ENCODE data around the gene NKAIN2. TPM values are rescaled to one million over a fixed set of nuclear protein-coding genes. Genes with fewer than 3 reads are reported as not detected.

The NKAIN2 gene
- total RNA-seq, 1 donor from 2014 or later: 109 TPM

DNA sequence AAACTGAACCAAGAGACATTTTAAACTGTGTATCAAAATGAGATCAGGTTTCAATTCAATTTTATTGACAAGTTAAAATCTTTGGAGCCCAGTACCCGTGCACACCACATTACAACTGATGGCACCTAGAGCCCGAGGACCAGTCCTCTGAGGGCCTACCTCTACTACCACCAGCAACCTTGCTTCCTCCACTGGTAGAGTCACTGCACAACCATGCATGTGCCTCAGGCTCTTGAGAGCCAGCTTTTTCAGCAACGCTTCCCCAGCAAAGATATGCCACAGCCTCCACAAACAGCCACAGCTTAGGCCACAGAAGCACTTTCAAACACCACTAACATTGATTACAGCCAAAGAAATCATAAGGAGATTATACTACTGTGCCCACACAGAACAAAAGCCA, 830.0 kb downstream of the NKAIN2 start:
- no peak for DNase-seq (ENCODE audit: low spot score in 2 of 2)
- FAIRE-seq: no peak

DNA sequence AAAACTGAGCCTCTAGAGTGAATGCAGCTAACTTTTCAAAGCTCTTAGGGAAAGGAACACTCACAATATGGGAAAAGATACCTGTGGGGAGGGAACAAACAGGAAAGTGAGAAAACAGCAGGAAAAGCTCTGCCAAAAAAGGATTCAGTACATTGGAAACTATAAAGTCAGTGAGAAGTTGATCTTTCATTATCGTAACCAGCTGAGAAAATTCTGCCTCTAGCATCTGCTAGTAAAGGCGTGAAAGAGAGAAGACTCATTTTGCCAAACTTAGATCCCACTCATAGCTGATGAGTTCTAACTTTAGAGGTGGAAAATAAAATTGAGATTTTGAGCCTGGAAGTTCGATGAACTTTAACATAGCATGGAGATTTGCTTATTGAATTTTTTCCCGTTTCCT, 836.8 kb downstream of the NKAIN2 start:
- DNase-seq (ENCODE audit: low spot score in 2 of 2) (no peak), FAIRE-seq (no peak)

DNA sequence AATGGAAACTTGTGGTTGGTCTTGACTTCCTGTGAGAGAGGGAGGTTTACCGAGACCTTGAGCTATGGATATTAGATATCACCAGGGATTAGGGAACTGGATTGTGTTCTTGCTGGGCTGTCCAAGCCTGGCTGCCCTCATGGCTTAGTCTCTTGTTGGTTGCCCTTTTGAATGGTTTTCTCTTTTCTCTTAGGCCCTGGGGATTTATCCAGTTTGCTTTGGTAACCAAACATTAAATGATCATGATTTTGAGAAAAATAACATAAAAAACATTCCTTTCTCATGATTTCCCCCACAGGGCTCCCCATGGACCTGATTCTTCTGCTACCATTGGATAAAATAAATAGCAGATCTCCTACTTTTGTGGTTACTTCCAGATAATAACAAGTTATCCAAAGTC, 852.2 kb downstream of the NKAIN2 start:
- no peak for DNase-seq (ENCODE audit: low spot score in 2 of 2)
- no peak for FAIRE-seq

DNA sequence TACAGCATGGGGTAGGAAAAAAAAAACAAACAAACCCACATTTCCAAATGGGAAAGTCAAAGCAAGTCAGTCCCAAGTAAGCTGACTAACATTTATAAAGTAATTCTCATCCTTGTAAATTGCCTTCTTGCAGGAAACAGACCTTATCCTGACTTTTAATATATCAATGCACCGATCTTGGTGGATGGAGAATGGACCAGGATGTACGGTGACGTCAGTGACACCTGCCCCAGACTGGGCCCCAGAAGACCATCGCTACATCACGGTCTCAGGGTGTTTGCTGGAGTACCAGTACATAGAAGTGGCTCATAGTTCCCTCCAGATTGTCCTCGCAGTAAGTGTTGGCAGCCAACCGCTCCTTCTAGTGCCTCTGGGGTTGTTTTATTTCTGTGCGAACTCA, 854.4 kb downstream of the NKAIN2 start:
- FAIRE-seq (no peak), DNase-seq (ENCODE audit: low spot score in 2 of 2) (no peak)

DNA sequence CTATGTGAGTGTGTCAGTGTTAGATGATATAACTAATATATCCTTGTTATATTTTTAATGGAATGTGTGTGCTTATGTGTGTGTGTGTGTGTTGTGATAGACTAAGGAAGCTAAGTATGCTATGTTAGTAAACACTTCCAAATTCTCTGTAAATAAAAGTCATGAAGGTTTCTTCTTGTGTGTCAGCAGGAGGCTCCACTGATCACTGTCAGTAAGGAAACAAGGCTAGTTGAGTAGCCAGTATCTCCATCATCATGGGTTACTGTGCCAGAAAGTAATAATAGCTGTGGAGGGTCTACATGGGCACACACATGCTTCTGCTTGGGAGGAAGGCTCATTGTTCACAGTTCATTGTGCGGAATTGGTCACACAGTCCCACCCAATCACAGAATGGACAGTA, 855.8 kb downstream of the NKAIN2 start:
- DNase-seq (ENCODE audit: low spot score in 2 of 2): no peak
- no peak for FAIRE-seq

DNA sequence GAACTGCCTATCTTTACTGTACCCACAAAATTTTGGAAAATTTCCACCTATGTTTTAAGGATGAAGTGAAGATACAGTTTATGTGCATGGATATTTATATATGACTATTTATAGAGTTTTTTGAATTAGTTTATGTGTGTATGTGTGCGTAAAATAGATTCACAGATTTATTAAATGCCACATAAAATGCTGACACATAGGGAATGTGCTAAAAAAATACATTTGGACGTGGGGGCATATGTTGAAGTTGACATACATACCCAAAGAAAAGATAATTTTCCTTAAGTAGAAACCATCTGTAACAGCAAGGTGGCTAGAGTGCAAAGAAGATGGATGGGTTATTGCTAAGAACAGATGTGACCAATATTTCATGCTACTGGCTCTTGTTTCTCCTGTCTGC, 856.5 kb downstream of the NKAIN2 start:
- FAIRE-seq: no peak
- DNase-seq (ENCODE audit: low spot score in 2 of 2): no peak

DNA sequence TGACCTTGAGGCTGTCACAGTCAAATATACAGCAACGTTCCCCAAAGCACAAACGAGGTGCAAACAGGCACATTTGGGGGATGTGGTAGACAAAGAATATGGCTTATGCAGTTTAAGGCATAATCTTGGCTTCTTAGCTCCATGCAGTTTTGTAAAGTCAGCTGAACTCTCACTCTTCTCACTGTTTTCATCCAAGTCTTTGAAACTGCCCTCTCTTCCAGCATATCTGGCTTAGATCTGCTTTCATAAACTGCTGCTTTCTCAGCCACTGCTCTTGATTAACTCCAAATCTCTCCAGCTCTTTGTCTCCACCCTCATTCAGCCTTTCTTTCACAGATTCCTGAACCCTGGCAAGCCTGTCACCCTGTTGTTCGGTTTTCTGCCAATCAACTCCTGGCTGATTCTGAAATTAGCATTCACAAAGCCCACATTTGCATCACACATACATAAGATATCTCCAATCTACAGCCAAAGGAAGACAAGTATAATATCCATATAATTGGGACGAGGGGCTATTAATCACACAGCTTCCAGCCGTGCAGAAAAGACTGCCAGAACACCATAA, 857.5 kb downstream of the NKAIN2 start:
- no peak for DNase-seq (ENCODE audit: low spot score in 2 of 2)
- no peak for FAIRE-seq

DNA sequence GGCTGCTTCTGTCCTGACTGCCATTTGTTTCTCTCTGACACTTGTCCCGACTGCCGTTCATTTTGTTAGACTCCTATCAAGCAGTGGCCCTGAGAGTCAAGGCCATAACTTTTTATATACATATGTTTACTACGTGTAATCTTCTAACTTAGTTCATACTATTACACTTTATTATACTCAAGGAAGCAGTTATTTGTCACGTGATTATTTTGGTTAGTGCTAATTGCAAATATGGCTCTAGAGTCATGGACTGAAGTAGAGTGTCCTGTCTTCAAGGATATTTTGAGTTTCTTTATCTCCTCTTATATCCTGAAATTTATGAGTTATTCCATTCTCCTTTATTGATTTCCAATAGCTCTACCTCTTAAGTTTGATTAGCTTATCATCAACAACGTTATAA, 864.4 kb downstream of the NKAIN2 start:
- FAIRE-seq: no peak
- no peak for DNase-seq (ENCODE audit: low spot score in 2 of 2)

DNA sequence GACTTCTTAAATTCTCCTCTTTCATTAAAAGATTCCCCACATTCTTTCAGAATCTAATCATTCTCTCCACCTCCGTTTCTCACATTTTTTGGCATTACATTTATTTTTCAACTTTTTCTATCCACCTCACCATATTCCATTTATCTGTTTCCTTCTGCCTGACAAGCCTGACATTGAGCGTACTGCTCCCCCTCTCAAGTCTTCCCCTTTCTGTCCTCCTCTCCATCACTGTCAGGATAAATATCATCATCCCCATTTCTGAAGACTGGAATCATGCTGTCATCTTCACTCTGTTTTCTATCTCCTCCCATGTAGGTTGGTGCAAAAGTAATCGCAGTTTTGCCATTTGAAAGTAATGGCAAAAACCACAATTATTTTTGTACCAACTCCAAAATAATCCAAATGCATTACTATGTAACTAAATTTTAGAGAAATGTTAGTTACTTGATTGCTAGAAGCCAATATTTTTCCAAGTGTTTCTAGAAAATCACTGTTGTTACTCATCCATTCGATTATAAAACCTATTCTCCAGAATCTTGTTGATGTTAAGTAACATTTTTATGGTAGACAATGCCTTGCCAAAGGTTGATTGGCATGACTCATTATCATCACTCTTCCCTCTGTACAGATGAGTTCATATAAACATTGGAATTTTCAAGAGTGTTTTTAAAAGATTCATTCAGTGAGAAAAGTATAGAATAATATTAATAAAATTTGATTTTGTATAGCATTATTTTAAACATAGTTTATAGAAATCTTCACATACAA, 866.2 kb downstream of the NKAIN2 start:
- no peak for DNase-seq (ENCODE audit: low spot score in 2 of 2)
- FAIRE-seq: no peak

DNA sequence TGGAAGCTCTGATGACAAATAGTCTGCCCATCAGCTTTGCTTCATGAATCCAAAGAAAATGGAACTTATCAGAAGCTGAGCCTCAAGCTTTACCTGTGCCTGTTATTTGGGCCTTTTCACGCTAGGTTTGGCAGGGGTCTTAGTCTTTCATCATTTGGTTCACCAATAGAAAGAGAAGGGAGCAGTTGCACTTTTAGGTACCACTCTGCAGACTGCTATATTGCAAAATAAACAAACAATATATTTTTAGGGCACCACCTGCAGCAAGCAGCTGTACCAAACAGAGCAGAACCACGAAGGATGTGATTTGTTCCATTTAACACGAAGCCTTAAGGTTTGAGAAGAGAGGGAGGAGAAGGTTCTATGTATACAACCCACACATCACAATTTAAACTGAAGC, 867.1 kb downstream of the NKAIN2 start:
- DNase-seq (ENCODE audit: low spot score in 2 of 2) (no peak), FAIRE-seq (no peak)

DNA sequence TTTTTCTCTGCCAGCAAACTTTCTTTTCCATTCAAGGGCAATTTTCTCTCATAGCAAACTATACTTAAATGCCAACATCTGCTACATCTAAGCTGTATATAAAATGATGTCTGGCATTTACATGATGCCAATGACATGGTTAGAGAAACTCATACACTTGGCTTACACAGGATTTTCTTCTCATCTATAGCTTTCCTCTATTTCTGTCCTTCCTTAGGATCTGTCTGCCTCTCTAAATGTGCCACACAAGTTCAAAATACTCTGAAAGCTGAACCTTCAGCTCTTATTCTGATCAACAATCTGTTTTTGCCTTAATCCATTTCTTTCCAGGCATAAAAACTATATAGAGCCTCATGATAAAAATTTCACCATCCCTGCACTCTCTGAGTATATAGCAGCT, 867.7 kb downstream of the NKAIN2 start:
- FAIRE-seq (no peak), DNase-seq (ENCODE audit: low spot score in 2 of 2) (no peak)

DNA sequence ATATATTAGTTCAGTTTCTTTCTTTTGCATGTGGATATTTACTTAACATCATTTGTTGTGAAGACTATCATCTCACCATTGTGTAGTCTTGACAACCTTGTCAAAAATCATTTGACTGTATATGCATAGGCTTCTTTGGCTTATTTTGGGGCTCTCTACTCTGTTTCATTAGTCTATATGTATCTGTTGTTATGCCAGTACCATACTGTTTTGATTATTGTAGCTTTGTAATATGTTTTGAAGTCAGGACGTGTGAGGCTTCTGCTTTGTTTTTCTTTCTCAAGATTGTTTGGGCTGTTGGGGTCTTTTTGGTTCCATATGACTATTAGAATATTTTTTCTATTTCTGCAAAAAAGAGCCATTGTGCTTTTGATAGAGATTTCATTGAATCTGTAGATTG, 870.4 kb downstream of the NKAIN2 start:
- no peak for FAIRE-seq
- no peak for DNase-seq (ENCODE audit: low spot score in 2 of 2)

DNA sequence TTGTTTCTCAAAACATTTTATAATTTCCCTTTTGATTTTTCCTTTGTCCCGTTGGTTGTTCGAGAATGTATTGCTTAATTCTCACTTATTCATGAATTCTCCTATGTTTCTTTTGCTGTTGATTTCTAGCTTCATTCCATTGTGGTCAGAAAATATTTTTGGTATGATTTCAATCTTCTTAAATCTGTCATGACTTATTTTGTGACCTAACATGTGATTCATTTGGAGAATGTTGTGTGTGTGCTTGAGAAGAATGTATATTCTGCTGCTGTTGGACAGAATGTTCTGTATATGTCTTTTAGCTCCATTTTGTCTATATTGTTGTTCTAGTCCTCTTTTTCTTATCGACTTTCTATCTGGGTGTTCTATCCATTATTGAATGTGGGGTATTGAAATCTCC, 872.4 kb downstream of the NKAIN2 start:
- FAIRE-seq (no peak), DNase-seq (ENCODE audit: low spot score in 2 of 2) (no peak)

DNA sequence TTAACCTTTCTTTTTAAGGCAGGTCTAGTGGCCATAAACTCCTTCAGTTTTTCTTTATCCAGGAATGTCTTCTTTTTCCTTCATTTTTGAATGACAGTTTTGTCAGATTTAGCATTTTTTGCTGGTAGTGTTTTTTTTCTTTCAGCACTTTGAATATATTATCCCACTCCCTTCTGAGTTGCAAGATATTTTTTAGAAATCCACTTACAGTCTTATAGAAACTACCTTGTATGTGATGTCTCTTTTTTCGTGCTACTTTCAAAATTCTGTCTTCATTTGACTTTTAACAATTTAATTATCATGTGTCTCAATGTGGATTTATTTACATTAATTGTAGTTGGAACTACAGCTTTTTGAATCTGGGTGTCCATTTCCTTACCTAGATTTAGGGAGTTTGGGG, 874.2 kb downstream of the NKAIN2 start:
- FAIRE-seq: no peak

DNA sequence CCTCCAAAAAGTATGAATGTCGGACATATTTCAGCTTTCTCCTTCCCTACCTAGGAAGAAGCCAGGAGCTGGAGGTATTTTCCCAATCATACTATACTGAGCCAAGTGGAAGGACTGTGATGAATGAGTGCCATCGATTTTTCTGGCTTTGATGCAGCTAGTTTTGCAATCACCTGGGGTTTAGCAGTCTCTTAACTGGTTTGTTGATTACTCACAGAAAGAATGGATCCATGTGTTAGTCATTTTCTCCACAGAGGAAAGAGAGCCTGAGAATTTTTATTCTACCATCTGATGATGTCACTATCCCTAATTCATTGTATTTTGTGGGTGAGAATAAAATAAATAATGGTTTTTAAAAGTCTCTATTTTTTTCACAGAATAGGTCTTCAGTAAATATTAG, 875.7 kb downstream of the NKAIN2 start:
- no peak for FAIRE-seq
- no peak for DNase-seq (ENCODE audit: low spot score in 2 of 2)

More for the DNA sequence above, 874.2 kb downstream of the NKAIN2 start:
- DNase-seq (ENCODE audit: low spot score in 2 of 2): no peak

DNA sequence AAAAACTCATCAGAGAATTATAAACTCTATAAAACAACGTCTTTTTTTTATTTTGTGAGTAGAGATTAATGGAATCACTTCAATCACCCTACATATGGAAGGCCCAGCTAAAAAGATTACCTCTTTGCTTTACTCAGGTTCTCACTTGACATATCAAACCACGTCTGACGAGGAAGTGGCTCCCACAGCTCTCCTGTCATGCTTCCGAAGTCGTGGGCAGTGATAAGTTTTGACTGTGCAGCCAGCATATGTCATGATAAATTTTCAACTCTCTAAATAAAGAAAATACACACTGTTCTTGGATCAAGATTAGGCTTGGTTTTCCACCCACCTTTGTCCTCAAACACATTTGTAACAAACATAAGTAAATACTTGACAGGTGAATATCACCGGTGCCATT, 879.1 kb downstream of the NKAIN2 start:
- DNase-seq (ENCODE audit: low spot score in 2 of 2): no peak
- no peak for FAIRE-seq

DNA sequence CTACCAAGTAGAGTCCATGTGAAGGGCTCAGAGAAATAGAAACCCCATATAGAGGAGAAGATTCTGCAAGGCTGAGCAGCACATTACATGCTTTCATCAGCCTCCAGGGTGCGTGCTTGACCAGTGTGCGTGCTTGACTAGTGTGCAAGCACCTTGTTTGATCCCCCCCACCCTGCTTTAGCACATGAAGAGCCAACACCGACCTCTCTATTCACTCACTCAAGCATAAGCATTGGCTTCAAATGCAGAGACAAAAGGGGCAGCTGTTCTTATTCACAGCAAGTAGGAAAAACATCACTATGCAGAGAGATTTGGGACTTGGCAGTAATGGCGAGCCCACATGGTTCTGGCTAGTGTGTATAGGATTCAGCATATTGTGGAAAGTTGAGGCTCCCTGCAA, 879.8 kb downstream of the NKAIN2 start:
- FAIRE-seq (no peak), DNase-seq (ENCODE audit: low spot score in 2 of 2) (no peak)

DNA sequence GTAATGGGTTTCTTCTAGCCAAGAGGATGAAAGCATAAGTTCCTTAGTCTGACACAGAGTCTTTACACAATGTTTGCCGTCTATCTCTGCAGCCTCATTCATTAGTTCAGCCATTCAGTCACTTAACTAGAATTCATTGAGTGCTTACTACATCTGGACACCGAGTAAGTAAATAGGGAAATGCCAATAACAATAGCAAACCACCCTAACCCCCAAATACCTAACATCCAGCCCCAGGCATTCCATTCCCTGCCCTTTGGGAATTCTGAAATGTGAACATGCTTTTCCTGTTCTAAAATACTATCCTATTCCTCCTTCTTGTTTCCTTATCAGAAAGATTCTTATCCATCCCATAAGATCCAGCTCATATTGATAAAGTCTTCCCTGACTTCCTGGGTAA, 881.0 kb downstream of the NKAIN2 start:
- DNase-seq (ENCODE audit: low spot score in 2 of 2) (no peak), FAIRE-seq (no peak)

DNA sequence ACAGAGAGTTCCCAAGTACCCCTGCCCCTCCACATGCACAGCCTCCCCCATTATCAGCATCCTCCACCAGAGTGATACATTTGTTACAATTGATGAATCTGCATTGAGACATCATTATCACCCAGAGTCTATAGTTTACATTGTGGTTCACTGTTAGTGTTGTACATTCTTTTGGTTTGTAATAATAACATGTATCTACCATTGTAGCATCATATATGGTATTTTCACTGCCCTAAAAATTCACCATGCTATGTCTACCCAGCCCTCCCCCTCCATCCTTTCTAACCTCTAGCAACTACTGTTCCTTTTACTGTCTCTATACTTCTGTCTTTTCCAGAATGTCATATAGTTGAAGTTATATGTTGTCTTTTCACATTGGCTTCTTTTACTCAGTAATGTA, 884.7 kb downstream of the NKAIN2 start:
- FAIRE-seq (no peak), DNase-seq (ENCODE audit: low spot score in 2 of 2) (no peak)

DNA sequence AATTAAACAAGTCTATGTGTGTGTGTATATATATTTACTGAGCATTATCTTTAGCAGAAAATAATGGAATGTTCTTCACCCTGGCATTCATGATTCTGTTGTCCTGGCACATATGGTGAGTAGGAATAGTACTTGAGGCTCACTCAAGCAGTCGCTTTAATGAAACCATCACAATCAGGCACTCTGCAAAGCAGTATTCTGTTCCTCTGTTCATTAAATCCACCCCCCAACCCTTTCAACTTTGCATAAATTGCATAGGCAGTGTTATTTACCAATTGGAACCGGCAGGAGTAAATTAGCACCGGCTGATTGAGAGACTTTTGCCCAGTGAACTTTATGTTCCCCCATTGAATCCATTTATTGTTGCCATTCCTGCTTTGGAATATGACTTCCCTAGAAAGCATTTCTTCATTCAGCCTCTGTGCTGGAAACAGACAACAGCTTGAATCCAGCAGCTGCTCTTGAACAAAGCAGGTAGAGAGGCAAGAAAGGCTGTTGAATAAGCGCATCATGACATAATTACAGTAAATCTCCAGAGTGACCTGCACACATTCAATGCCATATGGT, 890.6 kb downstream of the NKAIN2 start:
- no peak for FAIRE-seq
- no peak for DNase-seq (ENCODE audit: low spot score in 2 of 2)

DNA sequence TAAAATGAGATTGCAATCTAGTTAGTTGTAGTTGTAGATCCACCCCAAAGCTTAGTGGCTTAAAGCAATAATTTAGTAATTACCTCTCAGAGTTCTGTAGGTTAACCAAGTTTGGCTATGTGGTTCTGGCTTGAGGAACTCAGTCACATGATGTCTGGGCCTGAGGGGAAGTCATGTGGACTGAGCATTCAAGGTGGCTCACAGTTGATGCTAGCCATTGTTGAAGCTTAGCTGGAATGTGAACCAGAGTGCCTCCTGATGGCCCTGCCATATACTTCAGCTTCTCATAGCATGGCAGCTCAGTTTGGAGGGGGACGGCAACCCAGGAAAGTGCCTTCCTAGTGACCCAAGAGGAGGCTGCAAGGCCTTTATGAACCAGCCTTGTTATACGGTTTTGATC, 895.4 kb downstream of the NKAIN2 start:
- no peak for DNase-seq (ENCODE audit: low spot score in 2 of 2)
- no peak for FAIRE-seq

DNA sequence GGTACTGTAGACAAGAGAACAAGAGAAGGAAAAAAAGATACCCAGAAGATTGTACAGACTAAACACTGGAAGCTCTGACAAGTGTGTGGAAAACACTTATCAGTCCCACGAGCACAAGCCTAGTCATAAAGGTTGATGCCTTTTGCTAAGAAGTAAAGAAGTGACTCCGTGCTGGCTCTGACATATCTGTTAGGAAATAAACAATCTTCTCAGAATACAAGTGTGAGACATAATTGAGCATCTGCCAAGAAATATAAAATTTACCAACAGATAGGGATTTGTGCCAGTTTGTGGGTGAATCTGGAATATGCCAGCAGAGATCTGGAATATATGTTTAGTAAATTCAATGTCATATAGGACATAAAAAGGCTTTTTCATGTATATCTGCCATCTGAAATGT, 899.9 kb downstream of the NKAIN2 start:
- DNase-seq (ENCODE audit: low spot score in 2 of 2) (no peak), FAIRE-seq (no peak)
